KBM-7 (cell line): ENCODE data around the gene ELFN1.
A peak's percentile ranks its signal among the peaks of the same experiment; 100 is the strongest.

Experiments used
- DNase-seq: peaks from one replicate; pipeline ENCODE4 v3.0.0-alpha.2; 2015
- in situ Hi-C: fragments of 300-500 bp; cut with MboI; formaldehyde crosslinking; loops from 2 replicates; pipeline ENCODE4 v1.14.3; 2020; ENCODE audit warnings: low sequenced_read_pairs, low pct_unique_long_range_greater_than_20kb, mixed read lengths

The ELFN1 gene

DNA sequence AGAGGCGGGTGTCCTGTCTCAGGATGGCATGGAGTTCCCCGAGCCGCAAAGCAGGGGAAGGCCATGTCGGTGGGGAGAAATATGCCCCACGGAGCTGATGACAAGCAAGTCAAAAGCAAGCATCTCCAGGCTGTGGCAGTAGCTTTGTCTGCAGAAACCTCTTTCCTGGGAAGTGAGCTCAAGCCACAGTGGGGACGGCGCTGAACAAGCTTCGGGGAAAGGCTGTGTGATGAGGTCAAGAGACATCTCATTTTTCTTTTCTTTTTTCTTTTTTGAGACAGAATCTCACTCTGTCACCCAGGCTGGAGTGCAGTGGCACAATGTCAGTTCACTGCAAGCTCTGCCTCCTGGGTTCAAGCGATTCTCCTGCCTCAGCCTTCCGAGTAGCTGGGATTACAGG lies 62.6 kb downstream of the ELFN1 start:
- in situ Hi-C loops, result no loop called here
- no peak for DNase-seq

- in situ Hi-C loops, result no loop called here
- no peak for DNase-seq
Measured at GRCh38 chr7:1733206-1733907, 63.3 kb downstream of the ELFN1 start.

- DNase-seq, result no peak
- in situ Hi-C loops, result no loop called here
Measured at GRCh38 chr7:1733908-1734730, 64.0 kb downstream of the ELFN1 start.

GRCh38 chr7:1735262-1735661 lies 65.2 kb downstream of the ELFN1 start:
- in situ Hi-C loops, result no loop called here
- no peak for DNase-seq

DNA sequence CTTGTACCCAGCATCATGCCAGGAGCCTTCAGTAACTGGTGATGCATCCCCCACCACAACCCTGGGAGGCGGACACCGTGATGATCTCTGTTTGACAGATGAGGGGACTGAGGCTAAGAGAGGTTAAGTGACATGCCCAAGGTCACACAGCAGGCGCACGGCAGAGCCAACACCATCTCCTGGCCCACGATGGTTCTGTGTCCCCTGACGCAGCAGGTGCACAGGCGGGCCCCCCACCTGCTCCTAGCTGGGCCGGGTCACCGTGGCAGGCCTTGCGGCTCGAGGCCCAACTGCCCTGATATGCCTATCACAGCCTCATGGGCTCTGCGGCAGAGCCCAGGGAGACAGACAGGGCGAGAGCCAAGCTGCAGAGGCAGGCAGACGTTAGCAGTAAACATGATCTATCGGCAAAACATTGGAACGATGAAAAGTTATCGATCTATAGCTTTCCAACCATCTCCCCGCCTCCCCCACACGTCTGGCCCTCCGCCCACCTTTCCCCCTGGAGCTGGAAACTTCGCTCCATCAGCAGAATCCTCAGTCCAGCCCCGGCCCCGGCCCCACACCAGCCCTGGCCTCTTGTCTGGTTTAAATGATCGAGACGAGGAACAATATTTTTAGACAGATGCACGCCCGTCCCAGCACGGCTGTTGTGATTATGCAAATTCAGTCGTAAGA lies 65.9 kb downstream of the ELFN1 start:
- no peak for DNase-seq
- in situ Hi-C loops, result no loop called here

GRCh38 chr7:1736484-1736817 lies 66.4 kb downstream of the ELFN1 start:
- no peak for DNase-seq
- in situ Hi-C loops, result no loop called here

GRCh38 chr7:1736830-1737229 lies 66.8 kb downstream of the ELFN1 start:
- in situ Hi-C loops, result no loop called here
- no peak for DNase-seq

DNA sequence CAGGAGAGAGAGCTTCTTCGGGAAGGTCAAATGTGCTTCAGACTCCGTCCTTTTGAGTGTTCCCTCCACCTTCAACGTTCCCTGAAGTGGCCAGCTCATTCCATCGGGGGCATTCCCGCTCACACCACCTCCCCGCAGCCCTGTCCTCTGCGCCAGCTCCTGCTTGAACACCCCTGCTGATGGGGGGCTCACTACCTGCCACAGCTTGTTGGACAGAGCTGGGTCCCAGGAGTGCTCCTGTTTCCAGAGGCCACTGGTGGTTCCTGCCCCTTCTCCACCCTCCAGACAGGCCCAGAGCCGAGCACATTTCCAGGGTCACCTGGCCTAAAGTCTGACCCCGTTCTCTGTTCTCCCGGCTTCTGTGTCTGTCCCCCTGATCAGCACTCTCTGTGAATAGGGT lies 67.4 kb downstream of the ELFN1 start:
- DNase-seq, result no peak
- in situ Hi-C loops, result no loop called here

GRCh38 chr7:1737956-1738355 lies 67.9 kb downstream of the ELFN1 start:
- no peak for DNase-seq
- in situ Hi-C loops, result no loop called here

DNA sequence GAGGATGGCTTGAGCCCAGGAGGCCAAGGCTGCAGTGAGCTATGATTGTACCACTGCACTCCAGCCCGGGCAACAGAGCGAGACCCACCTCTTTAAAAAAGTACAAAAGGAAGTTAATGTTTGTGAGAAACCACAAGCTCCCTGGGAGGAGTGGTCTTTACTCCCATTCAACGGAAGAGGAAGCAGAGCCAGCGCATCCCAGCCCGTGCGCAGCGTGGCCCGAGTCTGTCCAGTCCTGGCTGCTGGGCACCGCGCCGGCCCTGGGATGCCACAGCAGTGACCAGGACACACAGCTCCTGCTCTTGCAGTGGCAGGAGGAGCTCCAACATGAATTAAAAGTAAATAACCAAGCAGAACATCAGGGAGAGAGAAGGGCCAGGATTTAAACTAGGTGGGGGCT lies 68.4 kb downstream of the ELFN1 start:
- in situ Hi-C loops, result no loop called here
- DNase-seq, result peak; percentile 63

DNA sequence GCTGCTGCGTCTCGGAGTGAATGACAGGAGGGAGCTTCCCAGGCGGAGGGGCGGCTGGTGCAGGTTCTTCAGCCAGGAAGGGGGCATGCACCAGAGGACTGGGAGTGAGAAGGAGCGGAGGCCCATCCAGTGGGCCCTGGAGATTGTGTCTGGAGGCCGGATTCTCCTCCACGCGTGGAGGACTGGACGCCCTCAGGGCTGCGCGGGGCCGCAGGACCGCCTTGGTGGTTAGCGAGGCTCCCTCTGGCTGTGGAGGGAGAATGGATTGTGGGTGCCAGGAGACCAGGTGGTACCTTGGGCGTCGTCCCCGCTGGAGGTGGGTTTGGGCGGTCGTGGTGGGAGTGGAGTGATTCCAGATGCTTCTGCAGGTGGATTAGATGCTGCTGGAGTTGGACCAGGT lies 68.9 kb downstream of the ELFN1 start:
- in situ Hi-C loops, result no loop called here
- no peak for DNase-seq

DNA sequence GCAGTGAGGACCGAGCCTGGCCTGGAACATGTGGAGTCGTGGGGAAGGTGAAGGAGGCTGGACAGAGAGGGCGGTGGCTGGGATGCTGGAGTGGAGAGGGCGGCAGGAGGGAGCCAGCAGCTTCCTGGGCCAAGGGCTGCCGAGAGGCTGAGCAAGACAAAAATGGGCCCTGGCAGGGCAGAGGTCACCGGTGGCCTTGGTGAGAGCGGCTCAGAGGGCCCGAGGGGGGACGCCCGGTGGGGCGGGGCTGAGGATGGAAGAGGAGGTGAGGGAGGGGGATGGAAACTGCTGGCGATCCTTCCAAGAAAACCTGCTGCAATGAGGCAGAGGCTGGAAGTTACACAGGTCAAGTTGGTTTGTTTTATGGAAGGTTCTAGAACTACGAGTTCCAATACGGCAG lies 69.5 kb downstream of the ELFN1 start:
- in situ Hi-C loops, result no loop called here
- no peak for DNase-seq

GRCh38 chr7:1740214-1740613 lies 70.1 kb downstream of the ELFN1 start:
- in situ Hi-C loops, result no loop called here
- no peak for DNase-seq

DNA sequence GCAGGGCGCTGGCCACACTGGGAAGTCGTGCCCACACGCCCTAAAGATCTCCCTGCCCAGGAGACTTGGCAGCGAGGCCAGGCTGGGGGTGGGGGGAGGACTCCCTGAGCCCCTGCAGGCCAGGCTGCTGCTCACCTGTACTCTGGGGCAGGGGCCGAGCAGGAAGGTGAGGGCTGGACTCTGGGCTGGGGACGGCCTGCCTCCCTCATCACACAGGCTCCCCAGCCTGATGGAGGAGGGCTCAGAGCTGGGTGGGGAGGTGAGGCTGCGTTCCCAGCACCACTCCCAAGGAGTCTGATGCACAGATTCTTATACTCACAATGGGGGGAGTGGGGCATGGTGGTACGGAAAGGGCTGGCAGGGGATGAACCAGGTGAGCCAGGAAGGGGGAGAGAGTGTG lies 71.2 kb downstream of the ELFN1 start:
- in situ Hi-C loops, result no loop called here

DNA sequence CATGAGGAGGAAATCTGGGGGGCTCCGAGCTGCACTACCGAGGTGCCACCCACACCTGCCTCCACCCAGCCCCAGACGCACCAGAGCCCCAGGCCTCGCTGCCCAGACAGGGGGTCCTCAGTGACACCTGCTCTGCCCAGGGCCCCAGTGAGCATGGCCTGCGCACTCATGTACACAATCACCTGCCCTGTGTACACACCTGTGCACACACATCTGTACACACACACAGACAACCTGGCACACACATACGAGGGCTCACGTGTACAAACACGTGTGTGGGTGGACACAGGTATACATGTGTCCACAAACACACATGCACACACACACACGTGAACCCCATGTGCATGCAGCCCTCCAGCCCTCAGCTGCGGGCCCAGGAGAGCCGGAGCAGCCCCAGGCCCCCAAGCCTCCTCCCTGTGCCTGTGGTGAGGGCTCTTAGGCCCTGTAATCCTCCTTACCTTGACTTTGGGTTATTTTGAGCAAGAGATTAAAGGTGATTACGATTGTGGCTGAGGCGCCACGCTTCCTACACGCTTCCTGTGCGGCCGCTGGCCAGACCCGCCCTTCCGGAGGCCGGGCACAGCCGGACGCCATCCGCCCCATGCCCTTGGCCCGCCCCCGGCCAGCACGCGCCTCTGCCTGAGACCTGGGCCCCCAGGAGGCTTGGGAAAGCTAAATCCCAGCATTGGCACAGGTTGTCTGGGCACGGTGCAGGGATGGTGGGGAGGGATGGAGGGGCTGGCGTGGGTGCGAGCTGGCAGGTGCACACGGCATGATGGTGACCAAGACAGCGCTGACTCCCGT lies 71.9 kb downstream of the ELFN1 start:
- peak; percentile 59 for DNase-seq
- in situ Hi-C loops, result no loop called here

More for the DNA sequence above, 71.2 kb downstream of the ELFN1 start:
- no peak for DNase-seq

- in situ Hi-C loops, result no loop called here
- DNase-seq, result peak; percentile 63
Measured at GRCh38 chr7:1742555-1743303, 72.7 kb downstream of the ELFN1 start.

DNA sequence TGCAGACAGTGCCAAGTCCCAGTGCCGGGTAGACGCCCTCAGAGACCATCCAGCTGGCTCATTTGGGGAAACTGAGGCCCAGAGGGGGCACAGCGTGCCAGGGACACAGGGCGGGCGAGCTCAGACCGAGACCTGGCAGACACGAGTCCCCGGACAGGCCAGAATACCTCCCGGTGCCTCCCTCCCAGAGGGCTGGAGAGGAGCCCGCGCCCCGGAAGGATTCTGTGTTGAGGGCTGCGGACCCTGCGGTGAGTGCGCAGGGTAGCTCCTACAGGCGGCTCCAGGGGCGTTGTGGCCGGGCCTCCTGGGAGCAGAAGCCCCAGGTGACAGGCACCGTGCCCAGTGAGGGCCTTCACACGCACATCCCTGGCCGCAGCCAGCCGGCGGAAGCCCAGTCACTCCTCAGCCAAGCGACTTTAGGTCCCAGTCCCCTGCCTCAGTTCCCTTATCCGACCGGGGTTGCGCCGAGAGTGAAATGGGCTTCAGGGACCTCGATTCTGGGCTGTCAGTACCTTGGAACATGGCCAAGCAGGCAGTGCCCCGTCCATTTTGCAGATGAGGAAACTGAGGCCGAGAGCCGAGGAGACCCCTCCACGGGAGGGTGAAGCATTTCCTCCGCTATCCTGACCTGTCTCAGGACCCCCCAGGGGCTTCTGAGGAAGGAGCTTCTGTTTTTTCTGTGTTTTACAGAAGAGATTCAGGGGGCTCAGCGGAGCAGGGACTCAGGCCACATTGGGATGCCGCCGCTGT lies 73.6 kb downstream of the ELFN1 start:
- in situ Hi-C loops, result no loop called here
- DNase-seq, result no peak

DNA sequence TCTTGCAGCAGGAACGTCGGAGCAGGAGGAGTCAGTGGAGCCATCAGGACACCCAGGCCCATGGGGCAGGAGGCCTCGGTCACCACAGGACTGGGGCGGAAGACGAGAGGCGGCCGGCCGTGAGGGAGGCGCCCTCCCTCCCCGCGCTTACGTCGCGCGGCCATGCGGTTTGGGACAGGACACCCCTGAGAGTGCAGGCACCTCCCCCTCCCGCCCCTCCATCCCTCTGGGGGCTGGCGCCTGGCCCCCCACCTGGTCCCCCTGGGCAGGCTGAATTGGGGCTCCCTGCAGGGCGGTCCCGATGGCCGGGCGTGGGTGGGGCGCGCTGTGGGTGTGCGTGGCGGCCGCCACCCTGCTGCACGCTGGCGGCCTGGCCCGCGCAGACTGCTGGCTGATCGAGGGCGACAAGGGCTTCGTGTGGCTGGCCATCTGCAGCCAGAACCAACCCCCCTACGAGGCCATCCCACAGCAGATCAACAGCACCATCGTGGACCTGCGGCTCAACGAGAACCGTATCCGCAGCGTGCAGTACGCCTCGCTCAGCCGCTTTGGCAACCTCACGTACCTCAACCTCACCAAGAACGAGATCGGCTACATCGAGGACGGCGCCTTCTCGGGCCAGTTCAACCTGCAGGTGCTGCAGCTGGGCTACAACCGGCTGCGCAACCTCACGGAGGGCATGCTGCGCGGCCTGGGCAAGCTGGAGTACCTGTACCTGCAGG lies 74.4 kb downstream of the ELFN1 start:
- no peak for DNase-seq
- in situ Hi-C loops, result no loop called here
